HG03139 (cell line): Measurements from ENCODE around the gene CCDC43.
"Not testable (repeated sequence)": the region's sequence is repeated elsewhere in the genome, so short reads cannot be mapped to it uniquely, and the experiment has no call there.

ENCODE experiments used
- ATAC-seq: cut with Tn5 transposase; IDR thresholded peaks from one replicate; pipeline ENCODE4 v1.9.1; 2021; ENCODE audit not compliant: unreplicated experiment

CCDC43 gene

GRCh38 chr17:44672479-44673093 lies 17.0 kb downstream of the CCDC43 start:
- ATAC-seq = no peak

- no peak for ATAC-seq
These were observed 23.6 kb downstream of the CCDC43 start for GRCh38 chr17:44666006-44666405.

- no peak for ATAC-seq
These were observed 24.7 kb downstream of the CCDC43 start for GRCh38 chr17:44664867-44665266.

- ATAC-seq = no peak
These were observed 26.5 kb downstream of the CCDC43 start for GRCh38 chr17:44663095-44663494.

- ATAC-seq = no peak
These were observed 27.7 kb downstream of the CCDC43 start for GRCh38 chr17:44661835-44662234.

GRCh38 chr17:44655983-44656710 lies 33.4 kb downstream of the CCDC43 start, which contains the start of gene MEIOC:
TSS of gene MEIOC (plus strand) at chr17:44656468. CDS start at chr17:44656614, 146 bp downstream.
- ATAC-seq = no peak

GRCh38 chr17:44653954-44654353 lies 35.6 kb downstream of the CCDC43 start:
- ATAC-seq = no peak

GRCh38 chr17:44653384-44653783 lies 36.2 kb downstream of the CCDC43 start:
- no peak for ATAC-seq

- ATAC-seq = no peak
These were observed 36.8 kb downstream of the CCDC43 start for GRCh38 chr17:44652727-44653126.

- no peak for ATAC-seq
These were observed 38.3 kb downstream of the CCDC43 start for GRCh38 chr17:44651228-44651627.

- ATAC-seq = no peak
These were observed 40.6 kb downstream of the CCDC43 start for GRCh38 chr17:44648963-44649362.

- ATAC-seq = no peak
These were observed 41.8 kb downstream of the CCDC43 start for GRCh38 chr17:44647736-44648135.

- no peak for ATAC-seq
These were observed 43.3 kb downstream of the CCDC43 start for GRCh38 chr17:44646280-44646679.

GRCh38 chr17:44645341-44645740 lies 44.2 kb downstream of the CCDC43 start:
- ATAC-seq = no peak

GRCh38 chr17:44642834-44643233 lies 46.7 kb downstream of the CCDC43 start:
- ATAC-seq = no peak

GRCh38 chr17:44637066-44637465 lies 52.5 kb downstream of the CCDC43 start:
- ATAC-seq = no peak

GRCh38 chr17:44636562-44636961 lies 53.0 kb downstream of the CCDC43 start:
- ATAC-seq = no peak

GRCh38 chr17:44634401-44634800 lies 55.2 kb downstream of the CCDC43 start:
- not testable (repeated sequence) for ATAC-seq

GRCh38 chr17:44633998-44634397 lies 55.6 kb downstream of the CCDC43 start:
- ATAC-seq = no peak

GRCh38 chr17:44630703-44631102 lies 58.9 kb downstream of the CCDC43 start:
- no peak for ATAC-seq

GRCh38 chr17:44629314-44629713 lies 60.3 kb downstream of the CCDC43 start:
- ATAC-seq = no peak
